Fibroblast of lung (primary cell): ENCODE data around the gene KSR2. TPM values are rescaled to one million over a fixed set of nuclear protein-coding genes. Genes with fewer than 3 reads are reported as not detected.
A peak's percentile ranks its signal among the peaks of the same experiment; 100 is the strongest.
"Not testable (repeated sequence)": the region's sequence is repeated elsewhere in the genome, so short reads cannot be mapped to it uniquely, and the experiment has no call there.

Experiments
- DNase-seq, 2 donors: peaks; one replicate each; pipeline versions ENCODE4 v3.0.0 to v3.0.0-alpha.2; 2010; ENCODE audit warnings: low read depth in 2 of 2
- H2AFZ ChIP-seq: 2 replicates; pipeline ENCODE4 v1.5.1; 2012; ENCODE audit warnings: low read length, control low read depth, inconsistent platforms
- H3K27ac ChIP-seq: 2 replicates; pipeline ENCODE4 v1.5.1; 2011; ENCODE audit warnings: low read length, control low read depth; ENCODE audit not compliant: insufficient read depth
- H3K27me3 ChIP-seq: 2 replicates; pipeline ENCODE4 v1.5.1; 2011; ENCODE audit warnings: mild to moderate bottlenecking, low read length; ENCODE audit not compliant: control insufficient read depth, insufficient read depth
- H3K36me3 ChIP-seq: 2 replicates; pipeline ENCODE4 v1.5.1; 2011; ENCODE audit warnings: low read length; ENCODE audit not compliant: control insufficient read depth, insufficient read depth
- H3K4me1 ChIP-seq: 2 replicates; pipeline ENCODE4 v1.5.1; 2011; ENCODE audit warnings: low read length; ENCODE audit not compliant: control insufficient read depth, insufficient read depth; ENCODE audit errors: extremely low read depth
- H3K4me2 ChIP-seq: 2 replicates; pipeline ENCODE4 v1.5.1; 2011; ENCODE audit warnings: low read length, control low read depth; ENCODE audit not compliant: insufficient read depth; ENCODE audit errors: extremely low read depth
- H3K4me3 ChIP-seq, 4 experiments: fragments of 200-600 bp in 1 of 4; sonication (generic) in 1 of 4; replicated peaks in 1 of 4; 2 replicates each; pipeline ENCODE4 v1.5.1; 2011 to 2016; ENCODE audit warnings: low read length in 4 of 4, low read depth in 3 of 4, mild to moderate bottlenecking in 3 of 4, control low read depth in 2 of 4, inconsistent platforms in 1 of 4, mixed read lengths in 1 of 4; ENCODE audit not compliant: insufficient read depth in 1 of 4; ENCODE audit errors: control extremely low read depth in 1 of 4
- H3K79me2 ChIP-seq: 2 replicates; pipeline ENCODE4 v1.5.1; 2012; ENCODE audit warnings: mild to moderate bottlenecking, low read length, inconsistent platforms; ENCODE audit not compliant: control insufficient read depth, insufficient read depth
- H3K9ac ChIP-seq: 2 replicates; pipeline ENCODE4 v1.5.1; 2011; ENCODE audit warnings: mild to moderate bottlenecking, low read length, control low read depth; ENCODE audit not compliant: insufficient read depth
- H3K9me3 ChIP-seq: 2 replicates; pipeline ENCODE4 v1.5.1; 2012; ENCODE audit warnings: low read depth, low read length; ENCODE audit not compliant: control insufficient read depth, insufficient read depth
- H4K20me1 ChIP-seq: 2 replicates; pipeline ENCODE4 v1.5.1; 2011; ENCODE audit warnings: low read length; ENCODE audit not compliant: control insufficient read depth, insufficient read depth; ENCODE audit errors: extremely low read depth
- EZH2 ChIP-seq: IDR thresholded peaks from 2 replicates; pipeline ENCODE4 v1.5.1; 2012; ENCODE audit warnings: low read length, control low read depth, mild to moderate bottlenecking; ENCODE audit errors: missing control alignments
- polyA plus RNA-seq, 2 donors: library from polyadenylated mRNA; depleted of rRNA in 1 of 2; stranded (reverse) in 1 of 2; unstranded in 1 of 2; fragments of >200 nt; gene quantifications; 2 replicates each; pipeline ENCODE4 v1.2.1, GENCODE V29; 2011 to 2012; ENCODE audit warnings: missing spikeins in 1 of 2
- total RNA-seq: library from RNA; depleted of rRNA; stranded (reverse); fragments of >200 nt; gene quantifications from 2 replicates; pipeline ENCODE4 v1.2.1, GENCODE V29; 2014
- TF ChIP-seq, protein P1 (sequence below), 2 donors: IDR thresholded peaks in 1 of 2; conservative IDR thresholded peaks in 1 of 2; 1 replicate in 1 of 2; 2 replicates in 1 of 2; pipeline ENCODE4 v1.5.1; 2011 to 2012; ENCODE audit warnings: low read length in 2 of 2, control low read depth in 1 of 2, inconsistent platforms in 1 of 2, low read depth in 1 of 2, mild to moderate bottlenecking in 1 of 2

The KSR2 gene
- total and polyA plus RNA-seq, 2 donors (not counting 1 experiment from before 2014, with no cell fraction given), result not detected

- no peak overlapping the region for H3K4me3 ChIP-seq
- H4K20me1 ChIP-seq, result no peaks in the 10 kb centered on the region
- no peak overlapping the region for H3K27ac ChIP-seq
- no peaks in the 10 kb centered on the region for H3K9me3 ChIP-seq
- H3K4me1 ChIP-seq, result no peaks in the 10 kb centered on the region
- H2AFZ ChIP-seq, result no peak overlapping the region
- TF ChIP-seq, protein P1, sequence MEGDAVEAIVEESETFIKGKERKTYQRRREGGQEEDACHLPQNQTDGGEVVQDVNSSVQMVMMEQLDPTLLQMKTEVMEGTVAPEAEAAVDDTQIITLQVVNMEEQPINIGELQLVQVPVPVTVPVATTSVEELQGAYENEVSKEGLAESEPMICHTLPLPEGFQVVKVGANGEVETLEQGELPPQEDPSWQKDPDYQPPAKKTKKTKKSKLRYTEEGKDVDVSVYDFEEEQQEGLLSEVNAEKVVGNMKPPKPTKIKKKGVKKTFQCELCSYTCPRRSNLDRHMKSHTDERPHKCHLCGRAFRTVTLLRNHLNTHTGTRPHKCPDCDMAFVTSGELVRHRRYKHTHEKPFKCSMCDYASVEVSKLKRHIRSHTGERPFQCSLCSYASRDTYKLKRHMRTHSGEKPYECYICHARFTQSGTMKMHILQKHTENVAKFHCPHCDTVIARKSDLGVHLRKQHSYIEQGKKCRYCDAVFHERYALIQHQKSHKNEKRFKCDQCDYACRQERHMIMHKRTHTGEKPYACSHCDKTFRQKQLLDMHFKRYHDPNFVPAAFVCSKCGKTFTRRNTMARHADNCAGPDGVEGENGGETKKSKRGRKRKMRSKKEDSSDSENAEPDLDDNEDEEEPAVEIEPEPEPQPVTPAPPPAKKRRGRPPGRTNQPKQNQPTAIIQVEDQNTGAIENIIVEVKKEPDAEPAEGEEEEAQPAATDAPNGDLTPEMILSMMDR (conservative IDR thresholded peaks at IDR 0.05 in 1 of 2, IDR thresholded peaks at IDR 0.05 in 1 of 2; ENCODE audit: low read depth in 1 of 2, low read length in 2 of 2), result no peak
- TF ChIP-seq EZH2, result no peak
- no peaks in the 10 kb centered on the region for H3K79me2 ChIP-seq
- DNase-seq, result no peak
- no peak overlapping the region for H3K9ac ChIP-seq
- no peak overlapping the region for H3K4me2 ChIP-seq
- no peaks in the 10 kb centered on the region for H3K36me3 ChIP-seq
- H3K27me3 ChIP-seq, result no peaks in the 10 kb centered on the region
Measured at GRCh38 chr12:117860111-117860510, 108.7 kb downstream of the KSR2 start.

DNA sequence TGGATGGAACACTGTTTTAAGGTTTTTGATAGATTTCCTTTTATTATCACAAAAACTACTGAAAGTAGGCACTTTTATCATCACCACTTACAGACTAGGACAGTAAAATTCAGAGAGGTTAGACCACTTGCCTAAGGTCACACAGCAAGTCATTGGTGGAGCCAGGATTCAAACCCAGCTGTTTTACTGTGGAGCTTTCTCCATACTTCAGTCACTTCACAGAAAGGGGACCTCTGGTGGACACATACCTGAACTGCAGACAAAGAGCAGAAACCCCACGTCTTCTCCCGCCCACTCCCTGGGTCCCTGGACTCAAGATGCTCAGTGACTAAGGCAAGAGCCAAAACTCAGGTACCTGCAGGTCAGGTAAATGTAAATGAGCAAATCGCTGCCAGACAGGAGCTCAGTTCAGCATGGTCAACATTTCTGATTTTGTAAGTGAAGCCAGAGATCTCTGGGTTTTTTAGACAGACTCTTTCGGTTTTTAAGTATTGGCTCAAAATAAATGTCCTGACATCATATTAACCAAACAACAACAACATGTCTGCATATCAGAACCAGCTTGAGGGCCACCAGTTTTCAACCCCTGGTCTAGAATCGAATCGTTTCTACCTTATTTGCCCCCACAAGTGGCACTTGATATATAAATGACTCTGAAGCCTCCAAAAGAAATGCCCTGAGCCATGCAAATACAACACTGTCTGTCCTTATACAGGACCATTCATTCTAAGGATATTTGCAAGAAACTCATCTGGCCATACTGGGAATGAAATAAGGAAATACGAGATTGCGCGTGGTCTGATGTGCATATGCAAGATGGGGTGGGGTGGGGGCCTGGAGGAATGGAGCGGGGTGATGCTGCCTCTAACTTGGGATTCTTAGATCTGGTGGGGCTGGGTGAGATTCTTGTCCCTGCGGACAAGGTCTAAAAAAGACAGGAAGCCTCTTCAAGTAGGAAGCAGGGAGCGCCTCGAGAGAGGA lies 110.9 kb downstream of the KSR2 start:
- H3K36me3 ChIP-seq, result no peaks in the 10 kb centered on the region
- peak; percentile 28 for DNase-seq
- no peaks in the 10 kb centered on the region for H4K20me1 ChIP-seq
- H3K27me3 ChIP-seq, result no peaks in the 10 kb centered on the region
- no peak overlapping the region for H3K4me2 ChIP-seq
- H3K4me1 ChIP-seq, result no peaks in the 10 kb centered on the region
- H2AFZ ChIP-seq, result no peak overlapping the region
- no peak overlapping the region for H3K9ac ChIP-seq
- no peaks in the 10 kb centered on the region for H3K9me3 ChIP-seq
- no peaks in the 10 kb centered on the region for H3K79me2 ChIP-seq
- H3K27ac ChIP-seq, result no peak overlapping the region
- TF ChIP-seq, protein P1 (conservative IDR thresholded peaks at IDR 0.05 in 1 of 2, IDR thresholded peaks at IDR 0.05 in 1 of 2; ENCODE audit: low read depth in 1 of 2, low read length in 2 of 2), result peak; percentile 58 to 62
- no peak for TF ChIP-seq EZH2
- H3K4me3 ChIP-seq, result no peak overlapping the region

DNA sequence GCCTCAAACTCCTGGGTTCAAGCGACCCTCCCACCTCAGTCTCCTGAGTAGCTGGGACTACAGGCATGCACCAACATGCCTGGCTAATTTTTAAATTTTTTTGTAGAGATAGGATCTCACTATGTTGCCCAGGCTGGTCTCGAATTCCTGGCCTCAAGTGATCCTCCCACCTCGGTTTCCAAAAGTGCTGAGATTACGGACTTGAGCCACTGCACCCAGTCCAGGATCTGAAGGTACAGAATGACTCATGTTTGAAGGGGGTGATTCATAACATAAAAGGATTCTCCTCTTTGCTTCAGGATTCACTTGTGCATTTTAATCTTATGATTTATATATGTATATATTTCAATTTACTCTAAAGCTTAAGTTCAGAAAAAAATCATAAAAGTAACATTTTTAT lies 111.7 kb downstream of the KSR2 start:
- not testable (repeated sequence) for H3K36me3 ChIP-seq, H3K9ac ChIP-seq, H3K27ac ChIP-seq, H3K27me3 ChIP-seq, H3K9me3 ChIP-seq, H3K4me1 ChIP-seq, H2AFZ ChIP-seq, H3K79me2 ChIP-seq, H4K20me1 ChIP-seq, H3K4me2 ChIP-seq, H3K4me3 ChIP-seq
- peak in 1 of 2 donors; percentile 62 for DNase-seq
